Activated CD8-positive, alpha-beta memory T cell treated with anti-CD3 and anti-CD28 coated beads for 36 hours (primary cell): ENCODE results near the gene EXTL1. TPM values are rescaled to one million over a fixed set of nuclear protein-coding genes. Genes with fewer than 3 reads are reported as not detected.

Source experiments
- CTCF ChIA-PET: fragments of 350-600 bp; sonication (Branson Sonifier 250); formaldehyde crosslinking; loops from one replicate; lab custom pipeline; 2021; ENCODE audit warnings: antibody characterized with exemption; lab: Charles Lee
- POLR2A ChIA-PET: fragments of 350-600 bp; sonication (Branson Sonifier 250); formaldehyde crosslinking; loops from one replicate; lab custom pipeline; 2021; ENCODE audit warnings: antibody characterized with exemption; lab: Charles Lee
- total RNA-seq, 2 experiments: library from RNA; stranded (reverse); gene quantifications; one replicate each; pipeline ENCODE4 v1.2.3, GENCODE V29; 2021

Gene EXTL1
- total RNA-seq, 2 experiments from 2014 or later, result not detected

DNA sequence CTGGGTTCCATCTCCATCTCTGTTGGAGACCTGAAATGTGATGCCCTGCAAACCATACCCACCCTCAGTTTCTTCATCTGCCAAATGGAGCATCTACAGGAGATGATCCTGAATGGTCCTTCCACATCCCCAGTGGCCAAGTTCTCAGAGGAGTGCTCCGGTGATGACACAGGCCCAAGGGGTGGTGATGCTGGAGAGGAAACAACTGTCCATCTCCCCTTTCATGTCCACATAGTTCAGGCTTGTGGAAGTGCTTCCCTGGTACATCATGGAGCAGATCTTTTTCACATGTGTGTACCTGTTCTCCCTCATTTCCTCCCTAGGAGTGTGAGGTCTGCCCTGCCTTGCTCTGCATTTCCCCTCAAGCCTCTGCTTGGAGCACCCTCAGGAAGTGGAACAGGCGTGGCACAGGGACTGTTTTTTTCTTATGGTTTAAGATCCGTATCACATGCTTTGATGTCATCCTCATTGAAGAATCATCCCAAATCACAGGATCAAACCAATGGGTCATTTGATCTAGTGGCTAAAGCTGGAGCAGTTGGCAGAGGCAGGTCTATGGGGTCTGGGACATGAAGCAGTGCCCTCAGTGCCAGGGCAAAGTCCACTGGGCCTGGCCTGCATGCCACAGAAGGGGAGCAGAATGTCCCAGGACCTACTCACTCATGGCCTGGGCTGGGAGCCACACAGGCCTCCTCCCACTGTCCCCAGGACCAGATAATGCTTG is 54.0 kb downstream of the EXTL1 start:
- CTCF ChIA-PET, result no interaction called here
- POLR2A ChIA-PET, result no interaction called here

DNA sequence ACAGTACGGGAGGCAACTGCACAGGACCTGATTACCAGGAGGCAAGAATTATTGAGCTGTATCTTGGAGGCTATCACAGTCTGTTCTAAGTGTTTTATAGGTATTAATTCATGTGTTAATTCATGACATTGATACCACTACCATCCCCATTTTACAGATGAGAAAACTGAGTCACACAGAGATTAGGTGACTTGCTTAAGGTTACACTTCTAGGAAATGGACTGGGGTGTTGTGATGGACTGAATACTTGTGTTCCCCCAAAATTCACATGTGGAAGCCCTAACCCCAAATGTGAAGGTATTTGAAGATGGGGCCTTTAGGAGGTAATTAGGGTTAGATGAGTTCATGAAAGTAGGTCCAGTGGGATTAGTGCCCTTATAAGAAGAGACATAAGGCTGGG is 55.9 kb downstream of the EXTL1 start:
- ChIA-PET CTCF (no interaction called here), POLR2A (no interaction called here)

- ChIA-PET POLR2A (interaction anchor here (0.7 kb wide), 1 partner anchor 22 kb away, joined by 6 read pairs; no protein-coding TSS in a partner anchor), CTCF (no interaction called here)
Observed at GRCh38 chr1:26078286-26079177, 57.0 kb downstream of the EXTL1 start.

DNA sequence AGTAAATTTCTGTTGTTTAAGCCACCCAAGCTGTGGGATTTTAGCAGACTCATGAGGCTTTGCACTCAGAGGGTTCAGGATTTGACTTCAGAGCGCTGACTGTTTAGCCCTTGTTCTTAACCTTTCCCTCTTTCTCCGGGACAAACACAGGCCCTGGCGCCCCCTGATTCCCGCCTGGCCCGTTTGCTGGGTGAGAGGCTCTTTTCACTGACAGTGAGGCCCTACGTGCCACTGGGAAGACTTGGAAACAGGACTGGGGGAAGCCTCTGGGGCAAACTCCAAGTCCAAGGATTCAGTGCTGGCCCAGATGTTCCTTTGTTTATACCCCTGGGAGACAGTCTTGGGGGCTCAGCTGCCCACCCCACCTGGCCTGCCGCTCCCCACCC is 57.6 kb downstream of the EXTL1 start:
- POLR2A ChIA-PET, result no interaction called here
- CTCF ChIA-PET, result no interaction called here

DNA sequence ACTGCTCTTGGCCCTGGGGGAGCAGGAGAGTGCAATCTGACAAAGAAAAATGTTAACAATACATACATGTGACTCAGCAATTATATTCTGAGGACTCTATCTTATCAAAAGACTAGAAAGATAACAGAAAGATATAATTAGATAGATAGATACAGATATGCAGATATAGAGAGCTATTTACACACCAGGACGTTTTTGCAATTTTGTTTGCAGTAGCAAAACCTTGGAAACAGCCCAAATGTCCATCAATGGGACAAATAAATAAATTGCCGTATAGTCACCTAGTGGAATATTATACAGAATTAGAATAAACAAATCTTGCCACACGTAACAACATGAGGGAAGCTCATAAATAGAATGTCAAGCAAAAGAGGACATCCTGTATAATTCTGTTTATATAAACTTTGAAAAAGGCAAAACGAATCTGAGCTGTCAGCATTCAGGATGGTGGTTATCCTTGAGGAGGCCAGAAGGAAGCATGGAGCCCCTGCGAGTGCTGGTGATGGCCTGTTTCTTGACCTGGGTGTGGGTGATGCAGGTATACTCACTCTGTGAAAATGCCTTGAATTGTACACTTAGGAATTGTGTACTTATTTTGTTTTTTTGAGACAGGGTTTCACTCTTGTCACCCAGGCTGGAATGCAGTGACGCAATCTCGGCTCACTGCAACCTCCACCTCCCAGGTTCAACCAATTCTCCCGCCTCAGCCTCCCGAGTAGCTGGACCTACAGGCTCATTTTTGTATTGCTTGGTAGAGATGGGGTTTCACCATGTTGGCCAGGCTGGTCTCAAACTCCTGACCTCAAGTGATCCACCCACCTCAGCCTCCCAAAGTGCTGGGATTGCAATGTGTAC is 58.6 kb downstream of the EXTL1 start:
- ChIA-PET POLR2A (no interaction called here), CTCF (no interaction called here)

DNA sequence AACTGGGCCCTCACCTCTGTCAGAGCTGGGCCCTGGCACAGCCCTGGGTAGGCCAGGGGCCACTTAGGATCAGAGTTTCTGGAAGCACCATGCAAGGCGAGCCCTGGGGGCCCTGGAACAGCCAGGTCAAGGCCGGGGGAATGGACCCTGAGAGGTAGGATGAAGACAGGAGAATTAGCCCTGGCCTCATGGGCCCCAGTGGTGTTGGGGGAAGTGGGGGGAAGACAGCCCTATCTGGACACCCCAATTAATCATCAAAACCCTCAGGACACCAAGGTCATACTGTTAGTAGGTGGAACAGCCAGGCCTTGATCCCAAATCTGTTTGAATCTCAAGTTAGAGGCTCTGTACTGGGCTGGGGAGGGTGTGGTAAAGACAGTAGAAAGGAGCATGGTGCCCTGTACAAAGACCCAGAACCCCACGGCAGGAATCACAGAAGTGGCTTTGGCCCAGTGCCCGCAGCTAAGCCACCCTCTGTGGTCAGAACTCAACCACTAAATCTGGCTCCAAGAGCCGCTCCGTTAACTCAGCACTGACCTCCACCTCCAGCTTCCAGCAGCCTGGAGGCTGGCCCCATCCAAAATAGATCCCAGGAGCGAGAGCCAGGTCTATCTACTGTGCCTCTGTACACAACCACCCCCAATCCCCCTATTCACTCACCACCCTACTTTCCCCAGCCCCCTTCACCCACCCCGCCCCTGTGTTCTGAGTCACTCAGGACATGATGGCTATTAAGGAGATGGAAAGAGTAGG is 59.9 kb downstream of the EXTL1 start:
- CTCF ChIA-PET, result no interaction called here

DNA sequence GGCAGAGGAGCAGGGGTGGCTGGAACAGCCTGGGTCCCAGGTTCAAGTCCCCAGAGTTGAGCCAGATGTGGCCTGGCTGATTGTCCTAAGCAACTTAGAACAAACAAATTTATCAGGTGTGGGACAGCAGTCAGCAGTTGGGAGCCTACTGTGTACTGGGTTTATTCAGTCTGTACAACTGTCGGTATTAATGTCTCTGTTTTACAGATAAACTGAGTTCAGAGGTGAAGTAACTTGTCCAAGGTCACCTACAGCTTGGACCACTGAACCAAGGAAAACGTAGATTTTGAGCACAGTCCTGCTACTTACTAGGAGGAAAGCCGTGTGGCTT is 60.4 kb downstream of the EXTL1 start:
- CTCF ChIA-PET, result no interaction called here
- POLR2A ChIA-PET, result no interaction called here

More for the DNA sequence above, 59.9 kb downstream of the EXTL1 start:
- POLR2A ChIA-PET, result no interaction called here

DNA sequence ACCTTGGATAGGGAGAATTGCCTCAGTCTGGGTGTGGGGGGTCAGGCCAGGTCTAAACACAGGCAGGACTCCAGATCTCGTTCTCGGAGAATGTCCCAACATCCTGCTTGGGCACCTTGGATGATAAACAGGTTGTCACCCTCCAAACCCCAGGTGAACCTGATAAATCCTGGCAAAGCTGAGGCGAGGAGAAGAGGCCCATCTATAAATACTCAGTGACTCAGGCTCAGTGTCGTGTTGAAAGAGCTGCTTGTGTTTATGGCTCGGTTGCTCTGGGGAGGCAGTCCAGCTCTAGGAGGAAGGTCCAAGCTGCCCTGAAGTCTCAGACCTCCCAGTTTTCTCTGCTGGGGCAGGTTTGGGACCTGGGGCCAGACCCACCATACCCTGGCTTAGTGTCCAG is 61.6 kb downstream of the EXTL1 start:
- ChIA-PET CTCF (no interaction called here), POLR2A (no interaction called here)

DNA sequence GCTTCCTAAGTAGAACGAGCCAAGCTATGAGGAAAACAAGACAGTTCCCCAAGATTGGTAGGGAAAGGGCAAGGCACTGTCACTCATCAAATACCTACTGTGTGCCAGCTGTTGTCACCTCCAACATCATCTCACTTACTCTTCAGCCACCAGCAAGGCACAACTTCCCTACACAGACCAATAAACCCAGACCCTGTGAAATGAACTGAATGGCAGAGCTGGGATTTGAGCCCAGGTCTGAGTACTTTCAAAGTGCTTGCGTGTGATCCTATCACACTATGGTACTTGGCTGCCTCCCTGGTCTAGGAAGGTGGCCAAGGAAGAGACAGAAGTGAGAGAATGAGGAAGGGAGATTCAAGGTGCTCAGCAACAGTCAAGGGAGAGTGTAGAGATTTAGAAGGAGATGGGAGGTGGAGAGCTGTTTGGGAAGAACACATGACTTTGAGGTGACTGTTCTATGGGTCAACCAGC is 62.6 kb downstream of the EXTL1 start:
- ChIA-PET POLR2A (no interaction called here), CTCF (no interaction called here)

- CTCF ChIA-PET, result no interaction called here
- POLR2A ChIA-PET, result no interaction called here
Observed at GRCh38 chr1:26084844-26085243, 63.3 kb downstream of the EXTL1 start.

Other genes starting within 250 kb of the EXTL1 start
- gene SELENON, start 221.6 kb upstream of the EXTL1 start, total RNA-seq, result 10 to 100 TPM; 10.1 to 10.6 TPM
- gene MTFR1L, start 201.8 kb upstream of the EXTL1 start, total RNA-seq, result 10 to 100 TPM; 29.7 to 34.1 TPM
- gene AUNIP, start 162.3 kb upstream of the EXTL1 start, total RNA-seq, result 10 to 100 TPM; 11.1 to 11.3 TPM
- 10 to 100 TPM in 1 of 2 experiments, 1 to 10 TPM in 1; 8.9 to 10.3 TPM for gene PAQR7, start 146.1 kb upstream of the EXTL1 start, total RNA-seq
- 100 to 1,000 TPM; 338 to 344 TPM for gene STMN1, start 115.4 kb upstream of the EXTL1 start, total RNA-seq
- 1 to 10 TPM; 8.2 to 10.0 TPM for gene PAFAH2, start 23.7 kb upstream of the EXTL1 start, total RNA-seq
- not detected for gene SLC30A2, start 24.3 kb downstream of the EXTL1 start, total RNA-seq
- gene TRIM63, start 45.9 kb downstream of the EXTL1 start, total RNA-seq, result not detected
- 10 to 100 TPM; 15.4 to 15.7 TPM for gene PDIK1L, start 90.0 kb downstream of the EXTL1 start, total RNA-seq
- not detected for gene FAM110D, start 137.3 kb downstream of the EXTL1 start, total RNA-seq
- not detected for gene C1orf232, start 147.2 kb downstream of the EXTL1 start, total RNA-seq
- gene ZNF593, start 148.1 kb downstream of the EXTL1 start, total RNA-seq, result 10 to 100 TPM; 84.2 to 84.8 TPM
- not detected for gene ZNF593OS, start 150.1 kb downstream of the EXTL1 start, total RNA-seq
- gene CNKSR1, start 155.7 kb downstream of the EXTL1 start, total RNA-seq, result 1 to 10 TPM in 1 of 2 experiments, under 1 TPM in 1; 0.84 to 1.1 TPM
- gene CATSPER4, start 168.8 kb downstream of the EXTL1 start, total RNA-seq, result not detected
- gene CEP85, start 212.4 kb downstream of the EXTL1 start, total RNA-seq, result 10 to 100 TPM; 32.5 to 33.6 TPM